NCI-H128 (cell line): ENCODE data around the gene MYBPC3.
"Not testable (repeated sequence)": the region's sequence is repeated elsewhere in the genome, so short reads cannot be mapped to it uniquely, and the experiment has no call there.

Source experiments
- DNase-seq: peaks from one replicate; lab custom pipeline; 2025; ENCODE audit not compliant: unreplicated experiment; lab: John Stamatoyannopoulos, UW

MYBPC3 gene

GRCh38 chr11:47325271-47326041 is 27.0 kb downstream of the MYBPC3 start:
- DNase-seq, result no peak

GRCh38 chr11:47324520-47324919 is 28.0 kb downstream of the MYBPC3 start:
- DNase-seq, result no peak

DNA sequence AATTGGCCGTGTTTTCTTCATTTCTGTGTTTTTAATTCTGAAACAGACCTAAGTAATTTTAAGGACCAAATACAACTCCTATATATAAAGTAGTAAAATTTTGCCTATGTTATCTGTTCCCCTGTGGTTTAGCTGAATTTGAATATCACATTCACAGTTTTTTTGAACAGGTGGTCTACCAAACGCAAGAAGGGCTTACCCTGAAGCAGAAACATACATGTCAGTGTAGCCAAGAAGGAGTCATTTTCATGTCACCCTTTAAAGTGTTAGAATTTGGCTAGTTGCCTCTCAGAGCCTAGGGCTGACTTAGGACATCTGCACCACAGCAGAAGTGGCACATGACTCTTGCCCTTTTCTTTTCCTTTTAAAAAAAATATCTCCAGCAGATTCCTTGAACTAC is 34.3 kb downstream of the MYBPC3 start:
- no peak for DNase-seq

GRCh38 chr11:47317064-47317828 is 35.3 kb downstream of the MYBPC3 start:
- no peak for DNase-seq

- not testable (repeated sequence) for DNase-seq
These were observed 36.0 kb downstream of the MYBPC3 start for GRCh38 chr11:47316501-47316900.

GRCh38 chr11:47314992-47315391 is 37.5 kb downstream of the MYBPC3 start:
- DNase-seq, result no peak

DNA sequence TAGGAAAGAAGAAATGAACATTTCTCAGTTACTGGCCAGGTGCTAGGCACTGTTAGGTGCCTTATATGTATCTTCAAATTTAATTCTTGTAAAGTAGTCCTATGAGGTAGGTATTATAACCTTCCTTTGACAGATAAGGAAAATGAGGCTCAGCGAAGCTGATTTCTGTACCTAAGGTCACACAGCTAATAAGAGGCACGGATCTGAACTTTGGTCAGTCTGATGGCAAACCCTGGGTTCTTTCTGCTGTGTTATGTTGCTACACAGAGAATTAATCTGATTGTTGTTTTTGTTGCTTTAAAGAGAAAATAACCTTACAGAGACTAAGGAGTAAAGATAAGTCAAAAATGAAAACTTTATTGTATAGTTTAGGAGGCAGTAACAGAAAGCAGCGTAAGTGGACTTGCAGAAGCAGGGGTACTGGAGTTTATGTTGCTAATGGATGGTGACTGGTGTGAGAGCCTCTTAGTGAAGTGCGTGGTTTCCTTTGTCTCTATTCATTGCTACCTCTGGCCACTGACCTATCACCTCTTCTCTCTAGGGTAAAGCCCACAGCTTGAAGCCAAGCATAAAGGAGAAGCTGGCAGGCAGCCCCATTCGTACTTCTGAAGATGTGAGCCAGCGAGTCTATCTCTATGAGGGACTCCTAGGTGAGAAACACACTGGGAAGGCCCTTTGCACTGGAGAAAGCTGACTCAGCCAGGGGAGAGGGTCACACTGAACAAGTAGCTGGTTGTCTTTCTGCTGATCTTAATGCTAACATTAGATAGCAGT is 44.3 kb downstream of the MYBPC3 start:
- DNase-seq, result no peak

GRCh38 chr11:47306484-47306844 is 46.0 kb downstream of the MYBPC3 start:
- DNase-seq, result no peak

- no peak for DNase-seq
These were observed 46.6 kb downstream of the MYBPC3 start for GRCh38 chr11:47305734-47306483.

- no peak for DNase-seq
These were observed 49.6 kb downstream of the MYBPC3 start for GRCh38 chr11:47302853-47303252.

DNA sequence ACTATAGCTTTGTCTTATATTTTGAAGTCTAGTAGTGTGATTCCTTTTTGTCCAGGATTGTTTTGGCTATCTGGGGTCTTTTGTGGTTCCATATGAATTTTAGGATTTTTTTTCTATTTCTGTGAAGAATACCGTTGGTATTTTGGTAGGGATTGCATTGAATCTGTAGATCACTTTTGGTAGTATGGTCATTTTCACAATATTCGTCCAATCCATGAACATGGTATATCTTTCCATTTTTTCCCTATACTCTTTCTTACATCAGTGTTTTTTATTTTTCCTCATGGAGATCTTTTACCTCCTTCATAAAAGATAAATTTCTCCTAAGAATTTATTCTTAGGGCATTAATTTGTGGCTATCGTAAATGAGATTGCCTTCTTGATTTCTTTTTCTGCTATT is 53.4 kb downstream of the MYBPC3 start:
- no peak for DNase-seq

DNA sequence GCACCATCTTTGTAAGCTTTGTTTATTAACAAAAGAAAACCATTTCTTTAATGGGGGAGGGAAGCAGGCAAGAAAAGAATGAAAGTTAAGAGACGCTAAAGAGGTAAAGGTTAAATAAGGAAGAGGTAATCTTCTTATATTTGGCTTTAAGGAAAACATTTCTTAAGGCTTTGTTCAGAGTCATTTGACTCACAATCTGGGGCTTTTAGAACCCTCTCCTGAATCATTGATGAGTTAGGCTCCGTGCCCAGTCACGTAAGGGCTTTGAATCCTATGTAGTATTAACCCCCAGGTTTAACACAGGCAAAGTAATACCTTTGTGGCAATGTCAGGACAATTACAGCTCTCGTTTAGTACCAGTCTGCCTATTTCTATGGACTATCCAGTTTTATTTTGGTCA is 56.5 kb downstream of the MYBPC3 start:
- DNase-seq, result peak; percentile 45

DNA sequence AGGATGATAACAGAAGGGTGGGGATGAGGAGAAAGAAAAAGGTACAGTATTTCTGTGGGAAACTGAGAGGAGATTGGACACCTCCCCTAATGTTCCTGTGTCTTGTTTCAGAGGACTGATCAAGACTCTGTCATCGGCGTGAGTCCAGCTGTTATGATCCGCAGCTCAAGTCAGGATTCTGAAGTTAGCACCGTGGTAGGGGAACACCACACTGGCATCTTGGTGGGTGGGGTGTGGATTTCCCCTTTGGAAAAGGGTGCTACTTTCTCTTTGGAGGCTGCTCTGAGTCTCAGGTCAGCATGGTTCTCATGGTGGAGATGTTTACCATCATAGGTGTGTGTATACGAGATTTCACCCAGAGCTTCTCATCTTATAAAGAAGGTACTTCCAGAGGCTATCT is 57.1 kb downstream of the MYBPC3 start:
- no peak for DNase-seq

- DNase-seq, result no peak
These were observed 62.6 kb downstream of the MYBPC3 start for GRCh38 chr11:47289856-47290255.

DNA sequence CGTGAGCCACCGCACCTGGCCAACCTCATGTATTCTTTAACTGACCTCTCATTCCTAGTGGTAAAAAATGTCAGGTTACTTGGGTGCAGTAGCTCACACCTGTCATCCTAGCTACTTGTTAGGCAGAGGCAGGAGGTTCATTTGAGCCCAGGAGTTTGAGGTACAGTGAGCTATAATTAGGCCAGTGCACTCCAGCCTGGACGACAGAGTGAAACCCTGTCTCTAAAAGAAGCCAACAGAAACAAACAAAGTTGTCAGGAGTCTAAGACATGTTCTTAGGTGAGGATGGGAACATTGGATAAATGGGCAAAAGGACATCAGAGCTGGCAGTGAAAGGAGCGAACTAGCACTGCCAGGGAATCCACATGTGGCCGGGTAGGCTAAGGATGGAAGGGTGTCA is 64.4 kb downstream of the MYBPC3 start:
- DNase-seq, result no peak

- DNase-seq, result no peak
These were observed 66.3 kb downstream of the MYBPC3 start for GRCh38 chr11:47285969-47286770.

GRCh38 chr11:47284151-47284550 is 68.4 kb downstream of the MYBPC3 start:
- DNase-seq, result no peak

DNA sequence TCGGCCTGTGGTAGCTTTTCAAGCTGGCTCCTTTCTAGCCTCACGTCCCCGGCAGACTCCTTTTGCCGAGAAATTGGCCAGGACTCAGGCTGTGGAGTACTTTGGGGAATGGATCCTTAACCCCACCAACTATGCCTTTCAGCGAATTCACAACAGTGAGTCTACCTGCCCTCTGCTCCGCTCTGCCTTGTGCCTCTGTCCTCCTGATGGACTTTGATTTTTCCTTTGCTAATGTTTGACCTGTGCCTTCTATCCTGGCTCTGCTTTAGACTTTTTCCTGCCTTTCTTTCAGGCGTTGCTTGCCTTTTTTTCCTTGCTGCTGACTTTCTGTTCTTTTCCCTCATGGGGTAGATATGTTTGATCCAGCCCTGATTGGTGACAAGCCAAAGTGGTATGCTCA is 70.0 kb downstream of the MYBPC3 start:
- no peak for DNase-seq
